Measurements from ENCODE around the gene TMSB4X. TPM values are rescaled to one million over a fixed set of nuclear protein-coding genes. Genes with fewer than 3 reads are reported as not detected.
"Not testable (repeated sequence)": the region's sequence is repeated elsewhere in the genome, so short reads cannot be mapped to it uniquely, and the experiment has no call there.

Gene TMSB4X
- total and polyA plus RNA-seq, 2 donors (not counting 3 experiments of a cell fraction or from before 2014, with no cell fraction given): 4,136 to 6,858 TPM

DNA sequence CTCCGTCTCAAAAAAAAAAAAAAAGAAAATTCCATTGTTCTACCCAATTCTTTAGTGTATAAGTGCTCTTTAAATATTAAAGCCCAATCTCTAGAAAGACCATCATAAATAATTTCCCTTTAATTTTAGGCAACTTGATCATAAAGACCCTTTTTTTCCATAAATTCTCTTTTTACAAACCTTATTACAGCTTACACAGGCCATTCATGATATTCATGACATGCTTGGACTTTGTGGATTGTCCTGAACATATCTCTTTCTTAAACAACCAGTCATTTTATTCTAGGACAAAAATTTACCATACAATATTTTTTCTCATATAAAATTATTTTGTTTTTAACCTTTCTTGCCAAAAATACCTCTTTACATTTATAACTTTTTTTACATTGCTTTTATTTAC lies 38.0 kb upstream of the TMSB4X start:
- TF ChIP-seq GATA2 (IDR thresholded peaks at IDR 0.05; ENCODE audit: insufficient read depth, insufficient read length, low read depth, low read length) (no peak), POLR2A (IDR thresholded peaks at IDR 0.05; ENCODE audit: low read depth, low read length) (no peak), EZH2 (IDR thresholded peaks at IDR 0.05; ENCODE audit: borderline replicate concordance, low read depth, low read length, severe bottlenecking) (no peak), MYC (IDR thresholded peaks at IDR 0.05; ENCODE audit: low read depth, low read length) (no peak), FOS (IDR thresholded peaks at IDR 0.05; ENCODE audit: borderline replicate concordance, insufficient read depth, low read length) (no peak), POLR2AphosphoS5 (IDR thresholded peaks at IDR 0.05; ENCODE audit: insufficient read depth, low read depth, low read length) (no peak), JUN (IDR thresholded peaks at IDR 0.05; ENCODE audit: borderline replicate concordance, insufficient read depth, insufficient read length, low read depth) (no peak)
- TF ChIP-seq, protein P1, sequence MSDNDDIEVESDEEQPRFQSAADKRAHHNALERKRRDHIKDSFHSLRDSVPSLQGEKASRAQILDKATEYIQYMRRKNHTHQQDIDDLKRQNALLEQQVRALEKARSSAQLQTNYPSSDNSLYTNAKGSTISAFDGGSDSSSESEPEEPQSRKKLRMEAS (IDR thresholded peaks at IDR 0.05; ENCODE audit: insufficient read depth, insufficient read length): no peak
- TF ChIP-seq, protein P2, sequence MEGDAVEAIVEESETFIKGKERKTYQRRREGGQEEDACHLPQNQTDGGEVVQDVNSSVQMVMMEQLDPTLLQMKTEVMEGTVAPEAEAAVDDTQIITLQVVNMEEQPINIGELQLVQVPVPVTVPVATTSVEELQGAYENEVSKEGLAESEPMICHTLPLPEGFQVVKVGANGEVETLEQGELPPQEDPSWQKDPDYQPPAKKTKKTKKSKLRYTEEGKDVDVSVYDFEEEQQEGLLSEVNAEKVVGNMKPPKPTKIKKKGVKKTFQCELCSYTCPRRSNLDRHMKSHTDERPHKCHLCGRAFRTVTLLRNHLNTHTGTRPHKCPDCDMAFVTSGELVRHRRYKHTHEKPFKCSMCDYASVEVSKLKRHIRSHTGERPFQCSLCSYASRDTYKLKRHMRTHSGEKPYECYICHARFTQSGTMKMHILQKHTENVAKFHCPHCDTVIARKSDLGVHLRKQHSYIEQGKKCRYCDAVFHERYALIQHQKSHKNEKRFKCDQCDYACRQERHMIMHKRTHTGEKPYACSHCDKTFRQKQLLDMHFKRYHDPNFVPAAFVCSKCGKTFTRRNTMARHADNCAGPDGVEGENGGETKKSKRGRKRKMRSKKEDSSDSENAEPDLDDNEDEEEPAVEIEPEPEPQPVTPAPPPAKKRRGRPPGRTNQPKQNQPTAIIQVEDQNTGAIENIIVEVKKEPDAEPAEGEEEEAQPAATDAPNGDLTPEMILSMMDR (IDR thresholded peaks at IDR 0.05; ENCODE audit: extremely low read depth in 1 of 2, insufficient read depth in 1 of 2, low read depth in 1 of 2, low read length in 2 of 2): no peak
- no peaks in the 10 kb centered on the region for H3K9me3 ChIP-seq (replicated peaks; ENCODE audit: control insufficient read depth, insufficient read depth, low read length)
- no peak for FAIRE-seq
- no peak overlapping the region for H3K4me2 ChIP-seq (ENCODE audit: insufficient read depth, low read length)
- no peaks in the 10 kb centered on the region for H3K27me3 ChIP-seq (ENCODE audit: control insufficient read depth in 2 of 2, insufficient read depth in 2 of 2, low read length in 2 of 2)
- H4K20me1 ChIP-seq (replicated peaks; ENCODE audit: control insufficient read depth, extremely low read depth, insufficient read depth, low read length): no peaks in the 10 kb centered on the region
- H3K79me2 ChIP-seq (ENCODE audit: control insufficient read depth, insufficient read depth, low read length): no peaks in the 10 kb centered on the region
- DNase-seq (ENCODE audit: low read depth, low spot score): no peak
- H3K27ac ChIP-seq (ENCODE audit: insufficient read depth, low read depth, low read length): no peak overlapping the region
- no peaks in the 10 kb centered on the region for H3K36me3 ChIP-seq (ENCODE audit: control insufficient read depth in 2 of 2, extremely low read depth in 1 of 2, insufficient read depth in 2 of 2, low read length in 2 of 2)
- no peak overlapping the region for H3K4me3 ChIP-seq (replicated peaks in 1 of 3; ENCODE audit: insufficient read depth in 1 of 3, low read depth in 1 of 3, low read length in 3 of 3)
- BruUV-seq (replicated peaks): no TSS peak
- intact Hi-C loops (cut with micrococcal nuclease): no loop called here
- ChIA-PET CTCF (no interaction called here), POLR2A (no interaction called here)
- H3K9ac ChIP-seq (replicated peaks; ENCODE audit: extremely low read depth, insufficient read depth, low read length): no peak overlapping the region
- dilution Hi-C loops (cut with MboI; ENCODE audit: extremely low pct_ligation_motif_present, low sequenced_read_pairs): no loop called here
- H3K9me1 ChIP-seq (replicated peaks; ENCODE audit: control insufficient read depth, extremely low read depth, insufficient read depth, low read length): no peaks in the 10 kb centered on the region
- H3K4me1 ChIP-seq (ENCODE audit: control insufficient read depth, extremely low read depth, insufficient read depth, low read length): no peaks in the 10 kb centered on the region
- no peak overlapping the region for H2AFZ ChIP-seq (ENCODE audit: low read depth, low read length)

DNA sequence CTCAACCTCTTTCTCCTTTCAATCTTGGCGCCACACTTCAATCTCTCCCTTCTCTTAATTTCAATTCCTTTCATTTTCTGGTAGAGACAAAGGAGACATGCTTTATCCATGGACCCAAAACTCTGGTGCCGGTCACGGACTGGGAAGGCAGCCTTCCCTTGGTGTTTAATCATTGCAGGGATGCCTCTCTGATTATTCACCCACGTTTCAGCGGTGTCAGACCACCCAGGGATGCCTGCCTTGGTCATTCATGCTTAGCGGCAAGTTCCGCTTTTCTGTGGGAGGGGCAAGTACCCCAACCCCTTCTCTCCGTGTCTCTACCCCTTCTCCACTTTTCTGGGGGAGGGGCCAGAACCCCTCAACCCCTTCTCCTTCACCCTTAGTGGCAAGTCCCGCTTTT lies 34.4 kb upstream of the TMSB4X start:
- H3K9me1 ChIP-seq (replicated peaks; ENCODE audit: control insufficient read depth, extremely low read depth, insufficient read depth, low read length); H3K79me2 ChIP-seq (ENCODE audit: control insufficient read depth, insufficient read depth, low read length); H3K27me3 ChIP-seq (ENCODE audit: control insufficient read depth in 2 of 2, insufficient read depth in 2 of 2, low read length in 2 of 2); CTCF ChIA-PET; dilution Hi-C loops (cut with MboI; ENCODE audit: extremely low pct_ligation_motif_present, low sequenced_read_pairs); FAIRE-seq; H3K9me3 ChIP-seq (replicated peaks; ENCODE audit: control insufficient read depth, insufficient read depth, low read length); H4K20me1 ChIP-seq (replicated peaks; ENCODE audit: control insufficient read depth, extremely low read depth, insufficient read depth, low read length); H3K4me2 ChIP-seq (ENCODE audit: insufficient read depth, low read length); H3K27ac ChIP-seq (ENCODE audit: insufficient read depth, low read depth, low read length); DNase-seq (ENCODE audit: low read depth, low spot score); POLR2A ChIA-PET; intact Hi-C loops (cut with micrococcal nuclease); H3K4me3 ChIP-seq (replicated peaks in 1 of 3; ENCODE audit: insufficient read depth in 1 of 3, low read depth in 1 of 3, low read length in 3 of 3); BruUV-seq (replicated peaks); H3K9ac ChIP-seq (replicated peaks; ENCODE audit: extremely low read depth, insufficient read depth, low read length); H3K4me1 ChIP-seq (ENCODE audit: control insufficient read depth, extremely low read depth, insufficient read depth, low read length); H3K36me3 ChIP-seq (ENCODE audit: control insufficient read depth in 2 of 2, extremely low read depth in 1 of 2, insufficient read depth in 2 of 2, low read length in 2 of 2); H2AFZ ChIP-seq (ENCODE audit: low read depth, low read length): not testable (repeated sequence)

DNA sequence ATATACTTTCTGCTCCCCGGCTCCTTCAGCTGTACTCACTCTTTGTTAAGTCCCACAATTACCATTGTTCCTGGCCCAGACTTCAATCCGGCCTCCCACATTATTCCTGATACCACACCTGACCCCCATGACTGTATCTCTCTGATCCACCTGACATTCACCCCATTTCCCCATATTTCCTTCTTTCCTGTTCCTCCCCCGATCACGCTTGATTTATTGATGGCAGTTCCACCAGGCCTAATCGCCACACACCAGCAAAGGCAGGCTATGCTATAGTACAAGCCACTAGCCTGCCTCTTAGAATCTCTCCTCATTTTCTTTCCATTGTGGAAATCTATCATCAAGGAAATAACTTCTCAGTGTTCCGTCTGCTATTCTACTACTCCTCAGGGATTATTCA lies 31.3 kb upstream of the TMSB4X start:
- H3K4me1 ChIP-seq (ENCODE audit: control insufficient read depth, extremely low read depth, insufficient read depth, low read length); H3K4me2 ChIP-seq (ENCODE audit: insufficient read depth, low read length); H4K20me1 ChIP-seq (replicated peaks; ENCODE audit: control insufficient read depth, extremely low read depth, insufficient read depth, low read length); CTCF ChIA-PET; H3K9ac ChIP-seq (replicated peaks; ENCODE audit: extremely low read depth, insufficient read depth, low read length); POLR2A ChIA-PET; H3K9me1 ChIP-seq (replicated peaks; ENCODE audit: control insufficient read depth, extremely low read depth, insufficient read depth, low read length); H3K9me3 ChIP-seq (replicated peaks; ENCODE audit: control insufficient read depth, insufficient read depth, low read length); BruUV-seq (replicated peaks); H3K36me3 ChIP-seq (ENCODE audit: control insufficient read depth in 2 of 2, extremely low read depth in 1 of 2, insufficient read depth in 2 of 2, low read length in 2 of 2); H3K4me3 ChIP-seq (replicated peaks in 1 of 3; ENCODE audit: insufficient read depth in 1 of 3, low read depth in 1 of 3, low read length in 3 of 3); dilution Hi-C loops (cut with MboI; ENCODE audit: extremely low pct_ligation_motif_present, low sequenced_read_pairs); H3K79me2 ChIP-seq (ENCODE audit: control insufficient read depth, insufficient read depth, low read length); FAIRE-seq; H3K27ac ChIP-seq (ENCODE audit: insufficient read depth, low read depth, low read length); H3K27me3 ChIP-seq (ENCODE audit: control insufficient read depth in 2 of 2, insufficient read depth in 2 of 2, low read length in 2 of 2); H2AFZ ChIP-seq (ENCODE audit: low read depth, low read length); DNase-seq (ENCODE audit: low read depth, low spot score); intact Hi-C loops (cut with micrococcal nuclease): not testable (repeated sequence)

Measured in endothelial cell of umbilical vein (primary cell).